Measurements from ENCODE around the gene TMED1. TPM values are rescaled to one million over a fixed set of nuclear protein-coding genes. Genes with fewer than 3 reads are reported as not detected.

The TMED1 gene
- polyA plus RNA-seq, 1 donor (not counting 4 experiments of a cell fraction or from before 2014, with no cell fraction given), result 18.2 TPM

DNA sequence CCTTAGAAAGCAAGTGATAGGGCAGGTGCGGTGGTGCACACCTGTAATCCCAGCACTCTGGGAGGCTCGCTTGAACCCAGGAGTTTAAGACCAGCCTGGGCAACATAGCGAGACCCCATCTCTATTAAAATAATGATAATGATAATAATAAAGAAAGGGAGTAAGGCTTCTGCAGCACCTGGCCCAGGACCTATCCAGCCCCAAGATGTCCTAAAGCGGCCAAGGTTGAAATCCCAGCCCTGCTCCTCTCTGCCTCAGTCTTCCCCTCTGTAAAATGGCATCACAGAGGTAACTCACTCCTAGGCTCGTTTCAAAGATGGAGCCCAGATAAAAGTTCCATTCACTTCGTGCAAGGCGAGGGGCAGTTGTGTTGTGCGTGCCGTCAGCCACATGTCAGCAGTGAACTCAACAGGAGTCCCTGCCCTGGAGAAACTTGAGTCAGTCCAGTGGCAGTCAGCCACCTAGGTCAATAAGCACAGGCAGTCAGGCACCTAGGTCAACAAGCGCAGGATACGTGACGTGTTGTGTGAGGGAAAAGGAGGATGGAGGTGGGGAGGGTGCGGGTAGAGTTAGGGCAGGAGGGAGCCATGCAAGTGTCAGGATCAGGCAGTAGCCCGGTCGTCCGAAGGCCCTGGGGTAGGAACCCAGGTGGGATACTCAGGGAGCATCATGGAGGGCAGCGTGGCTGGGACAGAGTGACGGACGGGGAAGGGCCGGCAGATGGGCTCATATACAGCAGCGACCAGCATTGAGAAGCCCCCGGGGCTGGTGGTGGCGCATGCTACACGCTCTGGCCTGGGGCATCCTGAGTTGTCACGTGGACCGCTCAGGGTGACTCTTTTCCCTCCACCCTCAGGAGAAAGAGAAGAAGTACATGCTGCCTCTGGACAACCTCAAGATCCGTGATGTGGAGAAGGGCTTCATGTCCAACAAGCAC lies 16.6 kb downstream of the TMED1 start:
- H3K79me2 ChIP-seq (ENCODE audit: control insufficient read depth, insufficient read depth, low read length), result no peaks in the 10 kb centered on the region
- H2AFZ ChIP-seq (ENCODE audit: control insufficient read depth, low read length), result no peak overlapping the region
- H4K20me1 ChIP-seq (ENCODE audit: control insufficient read depth, extremely low read depth, insufficient read depth, low read length), result peaks cover 2% of the 10 kb centered on the region
- no peak overlapping the region for H3K4me3 ChIP-seq (ENCODE audit: control insufficient read depth in 2 of 3, extremely low read depth in 1 of 3, insufficient read depth in 2 of 3, low read depth in 1 of 3, low read length in 3 of 3)
- TF ChIP-seq EZH2 (IDR thresholded peaks at IDR 0.05; ENCODE audit: low read length), result no peak
- TF ChIP-seq, protein P1, sequence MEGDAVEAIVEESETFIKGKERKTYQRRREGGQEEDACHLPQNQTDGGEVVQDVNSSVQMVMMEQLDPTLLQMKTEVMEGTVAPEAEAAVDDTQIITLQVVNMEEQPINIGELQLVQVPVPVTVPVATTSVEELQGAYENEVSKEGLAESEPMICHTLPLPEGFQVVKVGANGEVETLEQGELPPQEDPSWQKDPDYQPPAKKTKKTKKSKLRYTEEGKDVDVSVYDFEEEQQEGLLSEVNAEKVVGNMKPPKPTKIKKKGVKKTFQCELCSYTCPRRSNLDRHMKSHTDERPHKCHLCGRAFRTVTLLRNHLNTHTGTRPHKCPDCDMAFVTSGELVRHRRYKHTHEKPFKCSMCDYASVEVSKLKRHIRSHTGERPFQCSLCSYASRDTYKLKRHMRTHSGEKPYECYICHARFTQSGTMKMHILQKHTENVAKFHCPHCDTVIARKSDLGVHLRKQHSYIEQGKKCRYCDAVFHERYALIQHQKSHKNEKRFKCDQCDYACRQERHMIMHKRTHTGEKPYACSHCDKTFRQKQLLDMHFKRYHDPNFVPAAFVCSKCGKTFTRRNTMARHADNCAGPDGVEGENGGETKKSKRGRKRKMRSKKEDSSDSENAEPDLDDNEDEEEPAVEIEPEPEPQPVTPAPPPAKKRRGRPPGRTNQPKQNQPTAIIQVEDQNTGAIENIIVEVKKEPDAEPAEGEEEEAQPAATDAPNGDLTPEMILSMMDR (optimal IDR thresholded peaks at IDR 0.05 in 1 of 3, IDR thresholded peaks at IDR 0.05 in 1 of 3, conservative IDR thresholded peaks at IDR 0.05 in 1 of 3; ENCODE audit: extremely low read depth in 1 of 3, insufficient read depth in 2 of 3, low read length in 3 of 3), result no peak
- no peak overlapping the region for H3K9ac ChIP-seq (ENCODE audit: control insufficient read depth, extremely low read depth, insufficient read depth, low read length)
- FAIRE-seq, result no peak
- dilution Hi-C loops (cut with MboI; ENCODE audit: extremely low pct_ligation_motif_present, low sequenced_read_pairs), result no loop called here
- H3K4me2 ChIP-seq (ENCODE audit: control insufficient read depth, extremely low read depth, insufficient read depth, low read depth, low read length), result no peak overlapping the region
- DNase-seq (ENCODE audit: low read depth, low spot score), result no peak
- peaks cover 11 to 26% of the 10 kb centered on the region in 2 experiments for H3K36me3 ChIP-seq (ENCODE audit: control insufficient read depth in 2 of 2, extremely low read depth in 1 of 2, insufficient read depth in 2 of 2, low read length in 2 of 2)
- no peaks in the 10 kb centered on the region for H3K4me1 ChIP-seq (ENCODE audit: control insufficient read depth, extremely low read depth, insufficient read depth, low read length)
- H3K9me3 ChIP-seq (ENCODE audit: control insufficient read depth, low read depth, low read length), result no peaks in the 10 kb centered on the region
- H3K27me3 ChIP-seq (ENCODE audit: control insufficient read depth, extremely low read depth, insufficient read depth, low read length), result no peaks in the 10 kb centered on the region
- no peak overlapping the region for H3K27ac ChIP-seq (ENCODE audit: control insufficient read depth, insufficient read depth, low read length)
- H3K9me1 ChIP-seq (ENCODE audit: control insufficient read depth, extremely low read depth, insufficient read depth, low read length), result no peaks in the 10 kb centered on the region

DNA sequence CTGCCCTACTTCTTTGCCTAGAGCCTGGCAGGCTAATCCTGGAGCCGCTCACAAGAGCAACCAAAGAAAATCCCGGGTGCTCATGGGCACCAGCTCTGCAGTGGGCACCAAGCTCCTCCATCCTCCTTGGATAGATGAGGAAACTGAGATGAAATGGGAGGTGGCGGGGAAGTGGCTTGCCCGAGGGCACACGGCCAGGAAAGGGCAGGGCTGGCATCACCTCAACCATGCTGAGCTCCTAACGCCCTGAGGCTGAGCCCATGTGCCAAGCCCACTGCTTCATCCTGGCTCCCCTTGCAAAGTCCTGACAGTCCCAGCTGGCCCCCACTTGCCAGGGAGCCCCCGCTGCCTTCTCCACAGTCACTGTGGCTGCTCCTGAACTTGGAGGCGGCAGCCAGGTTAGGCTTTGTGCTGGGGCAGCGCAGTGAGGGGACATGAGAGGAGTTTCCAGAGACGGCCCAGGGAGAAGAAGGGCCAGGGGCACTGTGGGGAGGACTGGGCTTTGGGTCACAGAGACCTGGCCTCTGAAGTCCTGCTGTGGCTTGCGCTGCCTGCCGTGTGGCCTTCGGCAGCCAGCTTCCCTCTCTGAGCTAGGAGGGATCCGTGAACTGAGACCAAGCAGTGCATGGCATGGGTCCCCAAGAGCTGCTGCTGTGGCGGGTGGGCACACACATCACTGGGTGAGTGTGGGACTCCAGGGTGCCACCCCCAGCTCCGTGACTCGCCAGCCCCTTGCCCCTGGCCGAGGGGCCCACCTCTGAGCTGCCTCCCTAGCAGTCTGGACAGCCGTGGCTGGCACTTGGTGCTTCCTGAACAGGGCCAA lies 17.5 kb downstream of the TMED1 start:
- Histone ChIP-seq H3K36me3 (ENCODE audit: control insufficient read depth in 2 of 2, extremely low read depth in 1 of 2, insufficient read depth in 2 of 2, low read length in 2 of 2) (peaks cover 11 to 20% of the 10 kb centered on the region in 2 experiments), H3K4me2 (ENCODE audit: control insufficient read depth, extremely low read depth, insufficient read depth, low read depth, low read length) (no peak overlapping the region)
- TF ChIP-seq, protein P1 (optimal IDR thresholded peaks at IDR 0.05 in 1 of 3, IDR thresholded peaks at IDR 0.05 in 1 of 3, conservative IDR thresholded peaks at IDR 0.05 in 1 of 3; ENCODE audit: extremely low read depth in 1 of 3, insufficient read depth in 2 of 3, low read length in 3 of 3), result no peak
- no peak for TF ChIP-seq EZH2 (IDR thresholded peaks at IDR 0.05; ENCODE audit: low read length)

More for the DNA sequence above, 17.5 kb downstream of the TMED1 start:
- Histone ChIP-seq H3K4me3 (ENCODE audit: control insufficient read depth in 2 of 3, extremely low read depth in 1 of 3, insufficient read depth in 2 of 3, low read depth in 1 of 3, low read length in 3 of 3) (no peak overlapping the region), H3K27ac (ENCODE audit: control insufficient read depth, insufficient read depth, low read length) (no peak overlapping the region), H3K27me3 (ENCODE audit: control insufficient read depth, extremely low read depth, insufficient read depth, low read length) (no peaks in the 10 kb centered on the region), H3K9me3 (ENCODE audit: control insufficient read depth, low read depth, low read length) (no peaks in the 10 kb centered on the region), H2AFZ (ENCODE audit: control insufficient read depth, low read length) (no peak overlapping the region), H3K79me2 (ENCODE audit: control insufficient read depth, insufficient read depth, low read length) (no peaks in the 10 kb centered on the region), H3K9me1 (ENCODE audit: control insufficient read depth, extremely low read depth, insufficient read depth, low read length) (no peaks in the 10 kb centered on the region), H3K4me1 (ENCODE audit: control insufficient read depth, extremely low read depth, insufficient read depth, low read length) (no peaks in the 10 kb centered on the region), H3K9ac (ENCODE audit: control insufficient read depth, extremely low read depth, insufficient read depth, low read length) (no peak overlapping the region), H4K20me1 (ENCODE audit: control insufficient read depth, extremely low read depth, insufficient read depth, low read length) (peaks cover 2% of the 10 kb centered on the region)
- dilution Hi-C loops (cut with MboI; ENCODE audit: extremely low pct_ligation_motif_present, low sequenced_read_pairs), result no loop called here
- FAIRE-seq (no peak), DNase-seq (ENCODE audit: low read depth, low spot score) (no peak)
